ENCODE measurements around the gene TRAM2. TPM values are rescaled to one million over a fixed set of nuclear protein-coding genes. Genes with fewer than 3 reads are reported as not detected.

TRAM2 gene
- total RNA-seq, 2 experiments from 2014 or later = 3.5 to 3.6 TPM

DNA sequence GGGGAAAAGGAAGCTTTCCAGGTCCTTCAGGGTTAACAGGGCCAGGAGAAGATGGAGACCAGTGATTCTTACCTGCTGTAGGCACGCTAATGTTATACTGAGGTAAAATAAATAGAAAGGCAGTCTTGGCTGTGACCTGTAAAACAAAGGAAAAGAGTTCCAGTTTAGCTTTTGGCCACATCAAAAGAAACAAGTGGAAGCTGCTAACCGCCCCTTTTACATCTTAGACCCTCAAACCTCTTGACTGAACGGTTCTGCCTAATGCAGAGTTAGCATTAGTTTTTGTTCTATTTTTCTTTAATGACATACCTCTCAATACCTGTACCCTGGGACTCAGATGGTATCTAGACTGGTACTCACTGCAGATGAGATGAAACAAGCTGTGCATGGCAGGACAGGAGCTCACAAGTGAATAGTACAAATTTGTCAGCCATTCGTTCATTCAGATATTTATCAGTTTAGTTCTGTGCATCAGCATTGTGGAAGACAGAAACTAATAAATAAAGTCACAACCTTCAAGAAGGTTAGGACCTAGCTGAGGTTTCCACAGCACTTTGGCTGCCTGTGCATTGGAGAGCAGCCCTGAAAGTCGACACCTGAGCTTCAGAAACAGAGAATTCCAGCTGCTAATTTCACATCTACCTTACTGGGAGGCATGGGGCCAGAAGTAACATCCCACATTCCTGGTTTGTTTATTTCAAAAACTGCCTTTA is 41.0 kb downstream of the TRAM2 start:
- Mint-ChIP-seq H3K4me1 (peaks cover 51% of the 10 kb centered on the region), H3K27ac (no peak overlapping the region), H3K36me3 (ENCODE audit: low read depth) (peaks cover 4% of the 10 kb centered on the region), H3K9me3 (ENCODE audit: low read depth) (no peaks in the 10 kb centered on the region), H3K4me3 (no peak overlapping the region), H3K27me3 (no peaks in the 10 kb centered on the region)
- no peak for ATAC-seq
- no peak for DNase-seq
- ChIA-PET POLR2A (no interaction called here), CTCF (interaction anchor here (0.6 to 1.7 kb wide), 4 partner anchors 36 to 1192 kb away, joined by 3 to 5 read pairs (median 4); no protein-coding TSS in a partner anchor)
- intact Hi-C loops (cut with DNase I, micrococcal nuclease) = no loop called here

- no peak overlapping the region for H3K4me3 Mint-ChIP-seq
Measured at GRCh38 chr6:52534966-52535390, 41.9 kb downstream of the TRAM2 start.

DNA sequence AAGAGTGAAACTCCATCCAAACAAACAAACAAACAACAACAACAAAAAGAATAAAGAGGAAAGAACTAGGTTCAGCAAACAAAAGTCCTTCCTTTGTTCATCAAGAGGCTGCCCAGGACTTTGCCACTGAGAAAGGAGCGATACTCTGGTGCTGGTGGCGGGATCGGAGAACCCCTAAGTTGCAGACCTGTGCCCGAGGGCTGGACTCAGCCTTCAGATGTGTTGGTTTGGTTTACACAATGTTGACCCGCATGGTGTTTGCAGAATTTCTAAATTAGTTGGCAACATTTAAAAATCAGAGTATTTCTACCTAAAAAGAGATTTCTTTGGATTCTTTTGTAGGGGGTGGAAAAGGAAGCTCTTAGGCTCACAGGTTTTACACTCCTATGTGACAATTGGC is 42.5 kb downstream of the TRAM2 start:
- ChIA-PET POLR2A (no interaction called here), CTCF (no interaction called here)
- ATAC-seq (no peak), DNase-seq (no peak)
- H3K4me3 Mint-ChIP-seq = no peak overlapping the region
- no peaks in the 10 kb centered on the region for H3K9me3 Mint-ChIP-seq (ENCODE audit: low read depth)
- peaks cover 4% of the 10 kb centered on the region for H3K36me3 Mint-ChIP-seq (ENCODE audit: low read depth)
- intact Hi-C loops (cut with DNase I, micrococcal nuclease) = no loop called here
- H3K4me1 Mint-ChIP-seq = peaks cover 48% of the 10 kb centered on the region
- H3K27me3 Mint-ChIP-seq = no peaks in the 10 kb centered on the region
- no peak overlapping the region for H3K27ac Mint-ChIP-seq

More at GRCh38 chr6:52534966-52535390, 41.9 kb downstream of the TRAM2 start:
- Mint-ChIP-seq H3K9me3 (ENCODE audit: low read depth) (no peaks in the 10 kb centered on the region), H3K36me3 (ENCODE audit: low read depth) (peaks cover 4% of the 10 kb centered on the region), H3K27me3 (no peaks in the 10 kb centered on the region), H3K4me1 (peaks cover 48% of the 10 kb centered on the region), H3K27ac (no peak overlapping the region)
- POLR2A ChIA-PET = no interaction called here
- ATAC-seq (peak; percentile 77), DNase-seq (peak; percentile 73)
- CTCF ChIA-PET = interaction anchor here (1.2 kb wide), 1 partner anchor 128 kb away, joined by 4 read pairs; no protein-coding TSS in a partner anchor
- intact Hi-C loops (cut with DNase I, micrococcal nuclease) = no loop called here

- POLR2A ChIA-PET = no interaction called here
- Mint-ChIP-seq H3K4me3 (no peak overlapping the region), H3K27ac (no peak overlapping the region), H3K27me3 (no peaks in the 10 kb centered on the region), H3K4me1 (peaks cover 46% of the 10 kb centered on the region), H3K36me3 (ENCODE audit: low read depth) (peaks cover 4% of the 10 kb centered on the region), H3K9me3 (ENCODE audit: low read depth) (no peaks in the 10 kb centered on the region)
- intact Hi-C loops (cut with DNase I, micrococcal nuclease) = no loop called here
- no peak for DNase-seq
- CTCF ChIA-PET = no interaction called here
- ATAC-seq = no peak
Measured at GRCh38 chr6:52533491-52533890, 43.4 kb downstream of the TRAM2 start.

GRCh38 chr6:52532457-52532856 is 44.4 kb downstream of the TRAM2 start:
- intact Hi-C loops (cut with DNase I, micrococcal nuclease) = no loop called here
- H3K9me3 Mint-ChIP-seq (ENCODE audit: low read depth) = no peaks in the 10 kb centered on the region
- ATAC-seq (no peak), DNase-seq (no peak)
- no peak overlapping the region for H3K27ac Mint-ChIP-seq
- peaks cover 4% of the 10 kb centered on the region for H3K36me3 Mint-ChIP-seq (ENCODE audit: low read depth)
- CTCF ChIA-PET = no interaction called here
- peaks cover 36% of the 10 kb centered on the region for H3K4me1 Mint-ChIP-seq
- H3K27me3 Mint-ChIP-seq = no peaks in the 10 kb centered on the region
- no peak overlapping the region for H3K4me3 Mint-ChIP-seq
- POLR2A ChIA-PET = no interaction called here

DNA sequence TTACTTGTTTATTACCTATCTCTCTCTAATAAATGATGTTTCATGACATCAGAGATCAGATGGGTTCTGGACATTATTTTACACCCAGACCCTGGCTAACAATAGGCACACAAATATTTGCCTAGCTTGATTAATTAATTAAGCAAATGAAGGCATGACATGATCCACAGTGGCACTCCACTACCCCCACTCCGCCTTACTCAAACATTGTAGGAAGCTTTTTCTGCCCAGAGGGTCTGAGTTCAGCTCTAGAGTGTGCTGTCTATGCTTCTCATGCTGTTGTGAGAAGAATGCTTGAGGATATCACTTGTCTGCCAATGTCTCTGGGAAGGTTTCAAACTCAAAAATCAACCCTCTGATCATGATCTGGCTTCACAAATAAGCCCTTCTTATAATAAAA is 45.0 kb downstream of the TRAM2 start:
- H3K4me3 Mint-ChIP-seq = no peak overlapping the region
- peaks cover 30% of the 10 kb centered on the region for H3K4me1 Mint-ChIP-seq
- ATAC-seq (no peak), DNase-seq (no peak)
- no peaks in the 10 kb centered on the region for H3K9me3 Mint-ChIP-seq (ENCODE audit: low read depth)
- intact Hi-C loops (cut with DNase I, micrococcal nuclease) = no loop called here
- no peaks in the 10 kb centered on the region for H3K27me3 Mint-ChIP-seq
- H3K36me3 Mint-ChIP-seq (ENCODE audit: low read depth) = peaks cover 4% of the 10 kb centered on the region
- ChIA-PET POLR2A (no interaction called here), CTCF (no interaction called here)
- H3K27ac Mint-ChIP-seq = no peak overlapping the region

GRCh38 chr6:52531396-52531795 is 45.5 kb downstream of the TRAM2 start:
- Mint-ChIP-seq H3K36me3 (ENCODE audit: low read depth) (peaks cover 4% of the 10 kb centered on the region), H3K4me3 (no peak overlapping the region), H3K27me3 (no peaks in the 10 kb centered on the region), H3K4me1 (peaks cover 25% of the 10 kb centered on the region), H3K27ac (no peak overlapping the region), H3K9me3 (ENCODE audit: low read depth) (no peaks in the 10 kb centered on the region)
- ATAC-seq (no peak), DNase-seq (no peak)
- POLR2A ChIA-PET = interaction anchor here (0.6 kb wide), 1 partner anchor 141 kb away, joined by 5 read pairs; no protein-coding TSS in a partner anchor
- intact Hi-C loops (cut with DNase I, micrococcal nuclease) = no loop called here
- CTCF ChIA-PET = no interaction called here

DNA sequence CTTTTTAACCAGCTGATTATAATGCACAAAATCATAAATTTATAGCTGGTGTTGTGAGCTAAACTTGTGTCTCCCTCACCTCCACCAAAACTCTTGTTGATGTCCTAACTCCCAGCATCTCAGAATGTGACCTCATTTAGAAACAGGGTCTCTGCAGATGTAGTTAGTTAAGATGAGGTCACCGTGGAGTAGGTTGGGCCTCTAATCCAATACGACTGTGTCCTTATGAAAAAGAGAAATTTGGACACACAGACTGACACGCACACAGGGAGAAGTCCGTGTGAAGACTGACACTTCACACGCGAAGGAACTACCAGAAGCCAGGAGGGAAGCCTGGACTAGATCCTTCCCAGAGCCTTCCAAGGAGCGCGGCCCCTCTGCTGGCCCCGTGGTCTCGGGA is 46.5 kb downstream of the TRAM2 start:
- ATAC-seq (no peak), DNase-seq (no peak)
- CTCF ChIA-PET = interaction anchor here (0.6 kb wide), 1 partner anchor 68 kb away, joined by 3 read pairs; no protein-coding TSS in a partner anchor
- Mint-ChIP-seq H3K4me3 (no peak overlapping the region), H3K9me3 (ENCODE audit: low read depth) (no peaks in the 10 kb centered on the region), H3K27me3 (no peaks in the 10 kb centered on the region), H3K36me3 (ENCODE audit: low read depth) (peaks cover 4% of the 10 kb centered on the region), H3K4me1 (peaks cover 15% of the 10 kb centered on the region), H3K27ac (no peak overlapping the region)
- POLR2A ChIA-PET = no interaction called here
- intact Hi-C loops (cut with DNase I, micrococcal nuclease) = no loop called here

- Mint-ChIP-seq H3K27ac (no peak overlapping the region), H3K4me1 (peaks cover 14% of the 10 kb centered on the region), H3K4me3 (no peak overlapping the region), H3K9me3 (ENCODE audit: low read depth) (no peaks in the 10 kb centered on the region), H3K27me3 (no peaks in the 10 kb centered on the region), H3K36me3 (ENCODE audit: low read depth) (peaks cover 1% of the 10 kb centered on the region)
- intact Hi-C loops (cut with DNase I, micrococcal nuclease) = no loop called here
- POLR2A ChIA-PET = no interaction called here
- CTCF ChIA-PET = no interaction called here
- DNase-seq (peak; percentile 32), ATAC-seq (peak; percentile 36)
Measured at GRCh38 chr6:52529311-52529710, 47.5 kb downstream of the TRAM2 start.

GRCh38 chr6:52527436-52527835 is 49.4 kb downstream of the TRAM2 start:
- H3K36me3 Mint-ChIP-seq (ENCODE audit: low read depth) = no peaks in the 10 kb centered on the region
- no peaks in the 10 kb centered on the region for H3K27me3 Mint-ChIP-seq
- ChIA-PET POLR2A (interaction anchor here (0.7 kb wide), 1 partner anchor 127 kb away, joined by 3 read pairs; no protein-coding TSS in a partner anchor), CTCF (interaction anchor here (0.7 to 1.5 kb wide), 2 partner anchors 42 to 154 kb away, joined by 3 to 4 read pairs; no protein-coding TSS in a partner anchor)
- ATAC-seq (no peak), DNase-seq (no peak)
- no peak overlapping the region for H3K4me3 Mint-ChIP-seq
- peaks cover 21% of the 10 kb centered on the region for H3K4me1 Mint-ChIP-seq
- intact Hi-C loops (cut with DNase I, micrococcal nuclease) = no loop called here
- no peak overlapping the region for H3K27ac Mint-ChIP-seq
- no peaks in the 10 kb centered on the region for H3K9me3 Mint-ChIP-seq (ENCODE audit: low read depth)

- ATAC-seq (no peak), DNase-seq (no peak)
- ChIA-PET CTCF (interaction anchor here (0.7 kb wide), 1 partner anchor 153 kb away, joined by 3 read pairs; no protein-coding TSS in a partner anchor), POLR2A (interaction anchor here (0.7 kb wide), 1 partner anchor 126 kb away, joined by 3 read pairs; no protein-coding TSS in a partner anchor)
- no peaks in the 10 kb centered on the region for H3K36me3 Mint-ChIP-seq (ENCODE audit: low read depth)
- no peak overlapping the region for H3K4me3 Mint-ChIP-seq
- no peak overlapping the region for H3K27ac Mint-ChIP-seq
- H3K27me3 Mint-ChIP-seq = no peaks in the 10 kb centered on the region
- peaks cover 21% of the 10 kb centered on the region for H3K4me1 Mint-ChIP-seq
- intact Hi-C loops (cut with DNase I, micrococcal nuclease) = no loop called here
- no peaks in the 10 kb centered on the region for H3K9me3 Mint-ChIP-seq (ENCODE audit: low read depth)
Measured at GRCh38 chr6:52526634-52527033, 50.2 kb downstream of the TRAM2 start.

- Mint-ChIP-seq H3K9me3 (ENCODE audit: low read depth) (no peaks in the 10 kb centered on the region), H3K27me3 (no peaks in the 10 kb centered on the region), H3K4me3 (no peak overlapping the region), H3K4me1 (peaks cover 21% of the 10 kb centered on the region), H3K27ac (no peak overlapping the region), H3K36me3 (ENCODE audit: low read depth) (no peaks in the 10 kb centered on the region)
- POLR2A ChIA-PET = no interaction called here
- DNase-seq = no peak
- intact Hi-C loops (cut with DNase I, micrococcal nuclease) = no loop called here
- CTCF ChIA-PET = interaction anchor here (0.6 to 2.5 kb wide), 3 partner anchors 9 to 90 kb away, joined by 3 to 7 read pairs (median 4); no protein-coding TSS in a partner anchor
- ATAC-seq = no peak
Measured at GRCh38 chr6:52524918-52525317, 51.9 kb downstream of the TRAM2 start.
